K562 (cell line): ENCODE data around the gene C19orf12. TPM values are rescaled to one million over a fixed set of nuclear protein-coding genes. Genes with fewer than 3 reads are reported as not detected.

Experiments
- ATAC-seq: fragments of 200-7000 bp; cut with Tn5 transposase; 3 replicates; pipeline ENCODE4 v1.9.1; 2020; ENCODE audit warnings: moderate library complexity
- BruUV-seq: library from RNA; stranded (reverse); fragments of 400-500 nt; replicated peaks from 2 replicates; lab custom pipeline; 2021; lab: Mats Ljungman, UMichigan
- CTCF ChIA-PET: fragments of 300-600 bp; formaldehyde crosslinking; extraction: SDS; loops from one replicate; lab custom pipeline; 2021; ENCODE audit warnings: low intra/inter-chr PET ratio; lab: Yijun Ruan, JAX
- POLR2A ChIA-PET: fragments of 300-600, 350-650 bp; sonication (Branson Sonifier 250); formaldehyde crosslinking; extraction: SDS; loops from one replicate; lab custom pipeline; 2021; ENCODE audit warnings: antibody characterized with exemption, inconsistent platforms; lab: Yijun Ruan, JAX
- DNase-seq, 4 experiments: peaks; one replicate each; pipeline versions ENCODE4 v3.0.0 to v3.0.0-alpha.2; 2011 to 2018; ENCODE audit warnings: low spot score in 3 of 4, mixed read lengths in 3 of 4; ENCODE audit errors: extremely low read depth in 1 of 4
- FAIRE-seq: peaks from 2 replicates; lab custom pipeline; 2011; peaks lifted over from hg19 to GRCh38; lab: Jason Lieb, UNC
- H2AFZ ChIP-seq: 2 replicates; pipeline ENCODE4 v1.6.0; 2011; ENCODE audit warnings: low read depth, low read length, control low read depth, inconsistent platforms
- H3K27ac ChIP-seq: fragments of 200-600 bp; 3 replicates; pipeline ENCODE4 v1.8.0; 2011; ENCODE audit warnings: low read depth, mild to moderate bottlenecking, control low read depth, inconsistent platforms, low read length, moderate library complexity, mixed read lengths; ENCODE audit errors: extremely low read depth
- H3K27me3 ChIP-seq, 2 experiments: fragments of 300-600 bp in 1 of 2; 2 replicates in 1 of 2; 3 replicates in 1 of 2; pipeline versions ENCODE4 v1.6.0 to v1.8.0; 2011; ENCODE audit warnings: inconsistent platforms in 2 of 2, low read length in 2 of 2, mild to moderate bottlenecking in 1 of 2, mixed read lengths in 1 of 2, moderate library complexity in 1 of 2; ENCODE audit not compliant: control insufficient read depth in 2 of 2, insufficient read depth in 2 of 2
- H3K36me3 ChIP-seq: fragments of 300-600 bp; 3 replicates; pipeline ENCODE4 v1.8.0; 2011; ENCODE audit warnings: mild to moderate bottlenecking, low read length, inconsistent platforms; ENCODE audit not compliant: control insufficient read depth, insufficient read depth
- H3K4me1 ChIP-seq, 2 experiments: fragments of 200-600 bp in 1 of 2; replicated peaks in 1 of 2; 2 replicates in 1 of 2; 3 replicates in 1 of 2; pipeline versions ENCODE4 v1.5.1 to v1.8.0; 2011; ENCODE audit warnings: inconsistent platforms in 2 of 2, low read length in 2 of 2, mild to moderate bottlenecking in 1 of 2, mixed read lengths in 1 of 2, moderate library complexity in 1 of 2; ENCODE audit not compliant: control insufficient read depth in 2 of 2, insufficient read depth in 2 of 2
- H3K4me2 ChIP-seq: 2 replicates; pipeline ENCODE4 v1.6.1; 2011; ENCODE audit warnings: low read length, control low read depth, inconsistent platforms, mixed read lengths; ENCODE audit not compliant: insufficient read depth
- H3K4me3 ChIP-seq: fragments of 200-600 bp; sonication (generic), shearing (Covaris generic); 2 replicates; pipeline ENCODE4 v1.5.1; 2016; ENCODE audit warnings: control low read depth, inconsistent platforms
- H3K79me2 ChIP-seq: fragments of 200-600 bp; 3 replicates; pipeline ENCODE4 v1.8.0; 2011; ENCODE audit warnings: low read length, inconsistent platforms; ENCODE audit not compliant: control insufficient read depth, insufficient read depth
- H3K9ac ChIP-seq, 2 experiments: 2 replicates each; pipeline versions ENCODE4 v1.6.0 to v1.6.1; 2011; ENCODE audit warnings: low read depth in 2 of 2, low read length in 2 of 2, control low read depth in 1 of 2, inconsistent platforms in 1 of 2, mild to moderate bottlenecking in 1 of 2, mixed read lengths in 1 of 2; ENCODE audit not compliant: insufficient read depth in 1 of 2
- H3K9me1 ChIP-seq: one replicate; pipeline ENCODE4 v1.6.0; 2011; ENCODE audit warnings: inconsistent platforms, mild to moderate bottlenecking, low read length, moderate library complexity; ENCODE audit not compliant: control insufficient read depth, insufficient read depth
- H3K9me3 ChIP-seq: replicated peaks from 2 replicates; pipeline ENCODE4 v1.5.1; 2011; ENCODE audit warnings: low read depth, low read length, inconsistent platforms; ENCODE audit not compliant: control insufficient read depth, insufficient read depth
- H4K20me1 ChIP-seq: replicated peaks from 2 replicates; pipeline ENCODE4 v1.6.1; 2011; ENCODE audit warnings: low read length, inconsistent platforms, mixed read lengths; ENCODE audit not compliant: control insufficient read depth, insufficient read depth
- BRCA1 ChIP-seq, 2 experiments: fragments of 450-650 bp in 1 of 2; sonication (generic) in 1 of 2; formaldehyde crosslinking in 1 of 2; IDR thresholded peaks; 2 replicates each; pipeline versions ENCODE4 v1.5.0 to v1.6.1; 2017 to 2020; ENCODE audit warnings: mild to moderate bottlenecking in 1 of 2, missing genetic modification reagents in 1 of 2
- KDM5B ChIP-seq: fragments of 200-600 bp; sonication (generic); IDR thresholded peaks from 2 replicates; pipeline ENCODE4 v1.6.1; 2012; ENCODE audit warnings: low read depth, mild to moderate bottlenecking, moderate library complexity, low read length, control low read depth, inconsistent platforms; ENCODE audit not compliant: insufficient replicate concordance
- KLF1 ChIP-seq: fragments of 450-650 bp; IDR thresholded peaks from 2 replicates; pipeline ENCODE4 v1.6.1; 2016; ENCODE audit warnings: missing genetic modification characterization, missing compliant biosample characterization
- NFIC ChIP-seq: fragments of 450-650 bp; IDR thresholded peaks from 2 replicates; pipeline ENCODE4 v1.6.1; 2017; ENCODE audit warnings: mild to moderate bottlenecking, inconsistent platforms
- RBFOX2 ChIP-seq: fragments of 200-400 bp; formaldehyde crosslinking; IDR thresholded peaks from 2 replicates; pipeline ENCODE4 v1.6.1; 2017; ENCODE audit warnings: low read depth, mild to moderate bottlenecking, low read length, moderate library complexity
- RFX5 ChIP-seq: IDR thresholded peaks from 2 replicates; pipeline ENCODE4 v1.6.1; 2011; ENCODE audit warnings: low read depth, mild to moderate bottlenecking, improper control_type of control experiment, low read length
- SPI1 ChIP-seq: IDR thresholded peaks from 2 replicates; pipeline ENCODE4 v1.6.1; 2011; ENCODE audit warnings: low read depth, low read length, control low read depth, borderline replicate concordance
- ZNF444 ChIP-seq: fragments of 250-450 bp; sonication (Bioruptor Pico); IDR thresholded peaks from 2 replicates; pipeline ENCODE4 v1.4.0; 2020; ENCODE audit warnings: mild to moderate bottlenecking, moderate library complexity
- ZNF583 ChIP-seq: fragments of 250-450 bp; sonication (Bioruptor Pico); IDR thresholded peaks from 2 replicates; pipeline ENCODE4 v1.4.0; 2020
- ZNF717 ChIP-seq: fragments of 250-450 bp; sonication (Bioruptor Pico); IDR thresholded peaks from 2 replicates; pipeline ENCODE4 v1.5.0; 2021
- WGBS: fragments of 100-300 bp; shearing (Covaris generic); methylation state at CpG from one replicate; pipeline ENCODE4 v1.1.6; 2016; ENCODE audit warnings: low coverage, mixed read lengths; ENCODE audit not compliant: insufficient coverage; ENCODE audit errors: missing lambda C conversion rate; 5-methylcytosine and 5-hydroxymethylcytosine counted together
- in situ Hi-C: fragments of 300-500 bp; cut with MboI; formaldehyde crosslinking; loops from 4 replicates; pipeline ENCODE4 v1.15.0; 2018; ENCODE audit warnings: inconsistent platforms, mixed read lengths
- intact Hi-C: fragments of 100-400 bp; cut with micrococcal nuclease; formaldehyde crosslinking; loops from 2 replicates; pipeline ENCODE4 v1.14.2; 2022
- polyA plus RNA-seq, 8 experiments: library from polyadenylated mRNA; depleted of rRNA in 4 of 8; stranded (reverse) in 5 of 8; unstranded in 3 of 8; fragments of >200 nt; fragmentation: Nextera tagmentation in 2 of 8; fragmentation: Illumina TruSeq in 1 of 8; extraction: Ambion mirVana in 2 of 8; extraction: Trizol in 1 of 8; gene quantifications; 2 replicates each; pipeline versions ENCODE4 v1.2.1 to v1.2.3, GENCODE V29; 2011 to 2014; ENCODE audit warnings: inconsistent platforms in 1 of 8, missing spikeins in 1 of 8
- total RNA-seq, 7 experiments: library from RNA; depleted of rRNA in 6 of 7; stranded (reverse); fragments of >200 nt in 6 of 7; fragmentation: Illumina TruSeq in 2 of 7; extraction: Trizol in 2 of 7; gene quantifications; 2 replicates each; pipeline versions ENCODE4 v1.2.1 to v1.2.3, GENCODE V29; 2011 to 2021; ENCODE audit warnings: low replicate concordance in 1 of 7

C19orf12 gene
- total and polyA plus RNA-seq, 9 of the 15 experiments (the other 6 are each of a cell fraction or from before 2014, with no cell fraction given) = 1.9 to 14.5 (median 10.2) TPM

GRCh38 chr19:29667901-29668341 is 47.1 kb downstream of the C19orf12 start:
- POLR2A ChIA-PET = interaction anchor here (0.8 to 1.4 kb wide), 2 partner anchors 36 to 37 kb away, joined by 3 read pairs; no protein-coding TSS in a partner anchor
- Histone ChIP-seq H3K79me2 (peaks cover 68% of the 10 kb centered on the region), H3K4me2 (no peak overlapping the region), H3K9me3 (no peaks in the 10 kb centered on the region), H3K27ac (no peak overlapping the region), H3K9ac (peak overlapping the region in 1 of 2 experiments; percentile 23; a peak in 1 of 4 replicates), H4K20me1 (peaks cover 4% of the 10 kb centered on the region; the same call in 1 of the 2 replicates), H3K36me3 (peaks cover 11% of the 10 kb centered on the region; the same call in 2 of the 3 replicates), H3K9me1 (no peaks in the 10 kb centered on the region), H3K27me3 (no peaks in the 10 kb centered on the region), H3K4me3 (no peak overlapping the region), H2AFZ (no peak overlapping the region), H3K4me1 (peaks cover 44 to 74% of the 10 kb centered on the region in 2 experiments)
- no peak for ATAC-seq
- intact Hi-C loops = no loop called here
- BruUV-seq = no TSS peak
- peak in 1 of 4 experiments; percentile 2 for DNase-seq
- 76% methylated on average over 5 of the region's 7 CpGs for WGBS
- TF ChIP-seq BRCA1 (IDR thresholded peaks at IDR 0.05) = no peak
- TF ChIP-seq BRCA1 (CRISPR knock-in tag; IDR thresholded peaks at IDR 0.05) = no peak
- TF ChIP-seq ZNF717 (CRISPR knock-in tag) = no peak
- TF ChIP-seq RBFOX2 = peak; percentile 25; the same call in 1 of the 2 replicates
- 0 out of 2 replicates have a peak, but pooled peaks have one; percentile 29 for TF ChIP-seq NFIC
- TF ChIP-seq RFX5 = no peak
- no peak for TF ChIP-seq ZNF583 (CRISPR knock-in tag)
- TF ChIP-seq ZNF444 = no peak
- TF ChIP-seq KLF1 (tag) = no peak
- TF ChIP-seq KDM5B = no peak
- no peak for TF ChIP-seq SPI1
- CTCF ChIA-PET = no interaction called here
- in situ Hi-C loops = no loop called here
- FAIRE-seq = no peak
